ENCODE data around the gene CLIC6. TPM values are rescaled to one million over a fixed set of nuclear protein-coding genes. Genes with fewer than 3 reads are reported as not detected.

The CLIC6 gene
- total RNA-seq, 1 experiment from 2014 or later = not detected

DNA sequence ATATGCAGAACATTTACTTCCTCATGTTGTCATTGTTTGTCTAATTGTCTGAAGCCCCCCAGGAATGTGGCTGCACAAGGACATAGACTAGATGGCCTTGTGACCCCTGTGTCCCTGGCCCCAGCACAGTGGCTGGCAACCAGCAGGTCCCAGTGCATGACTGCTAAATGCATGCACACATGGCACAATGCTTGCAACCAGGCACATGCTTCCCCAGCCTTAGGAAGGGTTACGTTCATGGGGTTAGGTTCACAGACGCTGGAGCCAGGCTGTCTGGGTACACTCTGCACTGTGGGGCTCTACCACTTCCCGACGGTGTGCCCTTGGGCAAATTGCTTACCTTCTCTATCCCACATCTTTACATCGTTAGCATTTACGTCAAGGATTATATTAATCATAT lies 21.2 kb upstream of the CLIC6 start:
- ChIA-PET CTCF (interaction anchor here (0.7 to 1.8 kb wide), 3 partner anchors 40 to 525 kb away, joined by 3 to 5 read pairs (median 3); no protein-coding TSS in a partner anchor), POLR2A (no interaction called here)
- no peak for DNase-seq (ENCODE audit: unreplicated experiment)
- H3K4me1 Mint-ChIP-seq (ENCODE audit: insufficient read depth, unreplicated experiment) = no peaks in the 10 kb centered on the region
- intact Hi-C loops (cut with micrococcal nuclease) = no loop called here
- peaks cover 53% of the 10 kb centered on the region for H3K27me3 Mint-ChIP-seq (ENCODE audit: insufficient read depth, unreplicated experiment)
- H3K27ac Mint-ChIP-seq (ENCODE audit: low read depth, unreplicated experiment) = no peak overlapping the region
- no peaks in the 10 kb centered on the region for H3K9me3 Mint-ChIP-seq (ENCODE audit: unreplicated experiment)
- H3K4me3 Mint-ChIP-seq (ENCODE audit: unreplicated experiment) = no peak overlapping the region
- no TSS peak for BruUV-seq (replicated peaks)
- H3K36me3 Mint-ChIP-seq (ENCODE audit: insufficient read depth, unreplicated experiment) = no peaks in the 10 kb centered on the region
- TF ChIP-seq CTCF (IDR thresholded peaks at IDR 0.05; ENCODE audit: unreplicated experiment) = no peak

DNA sequence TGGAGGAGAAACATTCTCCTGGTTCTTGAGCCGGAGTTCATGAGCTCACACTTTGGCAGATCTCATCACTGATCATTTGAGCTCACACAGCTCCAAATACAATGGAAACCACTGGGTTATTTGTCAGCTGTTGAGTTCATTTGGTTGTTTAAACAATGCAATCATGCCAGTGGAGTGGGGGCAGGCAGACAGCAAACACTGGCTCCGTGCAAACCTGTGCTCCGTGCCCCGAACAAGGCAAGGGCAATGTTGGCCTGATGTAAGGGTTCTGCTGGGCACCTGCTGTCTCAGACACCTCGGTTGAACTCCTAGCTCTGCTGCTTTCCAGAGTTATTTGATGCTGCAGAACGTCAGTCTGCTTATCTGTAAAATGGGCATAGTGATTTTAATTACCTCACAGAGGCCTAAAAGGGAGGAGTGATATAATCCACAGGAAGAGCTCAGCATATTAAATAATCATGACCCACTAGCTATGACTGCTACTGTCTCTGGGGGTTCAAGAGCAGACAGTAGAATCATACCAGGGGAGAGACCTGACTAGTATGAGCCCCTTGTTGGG lies 20.0 kb upstream of the CLIC6 start:
- DNase-seq (ENCODE audit: unreplicated experiment) = no peak
- ChIA-PET POLR2A (no interaction called here), CTCF (interaction anchor here (0.8 to 1.8 kb wide), 5 partner anchors 18 to 286 kb away, joined by 3 to 4 read pairs (median 3); no protein-coding TSS in a partner anchor)
- Mint-ChIP-seq H3K9me3 (ENCODE audit: unreplicated experiment) (no peaks in the 10 kb centered on the region), H3K36me3 (ENCODE audit: insufficient read depth, unreplicated experiment) (no peaks in the 10 kb centered on the region), H3K27me3 (ENCODE audit: insufficient read depth, unreplicated experiment) (peaks cover 66% of the 10 kb centered on the region), H3K4me1 (ENCODE audit: insufficient read depth, unreplicated experiment) (no peaks in the 10 kb centered on the region), H3K27ac (ENCODE audit: low read depth, unreplicated experiment) (no peak overlapping the region), H3K4me3 (ENCODE audit: unreplicated experiment) (no peak overlapping the region)
- no TSS peak for BruUV-seq (replicated peaks)
- TF ChIP-seq CTCF (IDR thresholded peaks at IDR 0.05; ENCODE audit: unreplicated experiment) = no peak
- intact Hi-C loops (cut with micrococcal nuclease) = no loop called here

DNA sequence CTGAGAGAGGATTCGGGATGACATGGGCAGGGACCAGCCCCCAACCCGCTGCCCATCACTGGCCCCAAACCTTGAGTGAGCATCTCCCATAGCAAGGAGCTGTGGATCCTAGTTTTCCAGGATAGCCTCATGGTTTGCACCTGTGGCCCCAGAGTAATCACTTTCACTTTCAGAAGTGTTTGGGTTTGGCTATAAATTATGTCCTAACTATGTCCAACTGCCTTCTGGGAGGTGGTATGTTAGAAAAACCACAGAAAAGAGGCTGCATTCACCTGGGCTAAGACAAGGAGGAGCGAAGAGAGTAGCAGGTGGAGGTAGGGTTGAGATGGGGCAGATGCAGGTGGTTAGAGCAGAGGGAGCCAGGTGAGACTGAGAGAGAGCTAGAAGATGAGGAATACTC lies 19.4 kb upstream of the CLIC6 start:
- DNase-seq (ENCODE audit: unreplicated experiment) = no peak
- intact Hi-C loops (cut with micrococcal nuclease) = no loop called here
- Mint-ChIP-seq H3K4me1 (ENCODE audit: insufficient read depth, unreplicated experiment) (no peaks in the 10 kb centered on the region), H3K9me3 (ENCODE audit: unreplicated experiment) (no peaks in the 10 kb centered on the region), H3K4me3 (ENCODE audit: unreplicated experiment) (no peak overlapping the region), H3K36me3 (ENCODE audit: insufficient read depth, unreplicated experiment) (no peaks in the 10 kb centered on the region), H3K27ac (ENCODE audit: low read depth, unreplicated experiment) (no peak overlapping the region), H3K27me3 (ENCODE audit: insufficient read depth, unreplicated experiment) (peaks cover 72% of the 10 kb centered on the region)
- CTCF ChIA-PET = interaction anchor here (0.8 to 1.4 kb wide), 2 partner anchors 17 to 282 kb away, joined by 3 to 4 read pairs; no protein-coding TSS in a partner anchor
- no TSS peak for BruUV-seq (replicated peaks)
- POLR2A ChIA-PET = no interaction called here
- TF ChIP-seq CTCF (IDR thresholded peaks at IDR 0.05; ENCODE audit: unreplicated experiment) = no peak

DNA sequence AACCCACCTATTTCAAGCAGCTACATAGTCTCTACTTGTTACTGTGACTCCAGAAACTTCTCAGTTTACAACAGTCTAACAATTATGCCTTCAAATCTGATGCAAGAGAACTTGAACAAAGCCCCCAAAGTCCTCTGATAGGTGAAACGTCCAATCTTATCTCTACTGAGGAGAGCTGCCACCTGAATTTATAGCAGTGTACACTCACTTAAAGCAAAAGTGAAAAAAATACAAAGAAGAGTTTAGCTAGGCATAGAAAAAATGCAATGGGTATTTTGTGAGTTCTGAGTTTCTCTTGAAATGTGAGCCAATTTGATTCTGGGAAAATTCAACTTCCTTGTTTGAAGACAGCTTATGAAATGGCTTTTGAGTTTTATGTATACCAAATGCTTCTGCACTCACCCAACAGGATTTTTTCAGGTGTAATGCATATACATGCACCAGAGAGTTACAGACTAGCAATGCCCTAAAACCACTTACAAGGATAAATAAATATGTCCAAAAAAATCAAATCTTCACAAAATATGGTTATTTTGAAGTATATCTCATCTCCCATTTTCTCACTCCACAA lies 17.8 kb upstream of the CLIC6 start:
- intact Hi-C loops (cut with micrococcal nuclease) = no loop called here
- POLR2A ChIA-PET = no interaction called here
- Mint-ChIP-seq H3K4me1 (ENCODE audit: insufficient read depth, unreplicated experiment) (no peaks in the 10 kb centered on the region), H3K9me3 (ENCODE audit: unreplicated experiment) (no peaks in the 10 kb centered on the region), H3K4me3 (ENCODE audit: unreplicated experiment) (no peak overlapping the region), H3K27me3 (ENCODE audit: insufficient read depth, unreplicated experiment) (peaks cover 80% of the 10 kb centered on the region), H3K27ac (ENCODE audit: low read depth, unreplicated experiment) (no peak overlapping the region), H3K36me3 (ENCODE audit: insufficient read depth, unreplicated experiment) (no peaks in the 10 kb centered on the region)
- CTCF ChIA-PET = interaction anchor here (0.5 to 0.6 kb wide), 3 partner anchors 58 to 1269 kb away, joined by 3 read pairs; no protein-coding TSS in a partner anchor
- no TSS peak for BruUV-seq (replicated peaks)
- no peak for DNase-seq (ENCODE audit: unreplicated experiment)
- TF ChIP-seq CTCF (IDR thresholded peaks at IDR 0.05; ENCODE audit: unreplicated experiment) = no peak

Measured in MCF 10A (cell line).